Tibial nerve (tissue), 4 donors: ENCODE measurements around the gene PDSS2. TPM values are rescaled to one million over a fixed set of nuclear protein-coding genes. Genes with fewer than 3 reads are reported as not detected.

Experiments used
- DNase-seq, 2 donors: peaks; one replicate each; pipeline ENCODE4 v3.0.0-alpha.2; 2019; ENCODE audit warnings: low spot score in 2 of 2
- H3K27ac ChIP-seq, 4 donors: fragments of 200-600 bp; sonication (generic) in 3 of 4; one replicate each; pipeline ENCODE4 v1.5.1; 2017 to 2019; ENCODE audit warnings: mild to moderate bottlenecking in 1 of 4
- H3K27me3 ChIP-seq, 2 donors: fragments of 200-600 bp; sonication (generic) in 1 of 2; one replicate each; pipeline versions ENCODE4 v1.5.1 to v1.6.0; 2017 to 2019
- H3K36me3 ChIP-seq, 3 donors: fragments of 200-600 bp; sonication (generic); one replicate each; pipeline ENCODE4 v1.5.1; 2018 to 2019
- H3K4me1 ChIP-seq, 4 donors: fragments of 200-600 bp; sonication (generic) in 3 of 4; one replicate each; pipeline ENCODE4 v1.5.1; 2017 to 2019
- H3K4me3 ChIP-seq, 4 donors: fragments of 200-600 bp; sonication (generic) in 3 of 4; one replicate each; pipeline ENCODE4 v1.5.1; 2017 to 2019; ENCODE audit warnings: mild to moderate bottlenecking in 1 of 4, moderate library complexity in 1 of 4
- H3K9me3 ChIP-seq, 4 donors: fragments of 200-600 bp; sonication (generic) in 3 of 4; one replicate each; pipeline ENCODE4 v1.5.1; 2017 to 2019
- EP300 ChIP-seq, 2 donors: sonication (generic); formaldehyde crosslinking; IDR thresholded peaks; one replicate each; pipeline ENCODE4 v1.6.1; 2017; ENCODE audit warnings: antibody characterized with exemption in 2 of 2, mild to moderate bottlenecking in 1 of 2
- POLR2A ChIP-seq, 2 donors: fragments of 450-650 bp; IDR thresholded peaks; one replicate each; pipeline ENCODE4 v1.6.1; 2017; ENCODE audit warnings: antibody characterized with exemption in 2 of 2, mild to moderate bottlenecking in 2 of 2, moderate library complexity in 2 of 2
- WGBS, 2 donors: methylation state at CpG; one replicate each; pipeline ENCODE4 v1.1.5; 2018; 5-methylcytosine and 5-hydroxymethylcytosine counted together
- total RNA-seq, 4 donors: library from RNA; depleted of rRNA; stranded (reverse); fragments of >200 nt; gene quantifications; one replicate each; pipeline ENCODE4 v1.1.0, GENCODE V29; 2016
- TF ChIP-seq, protein P1 (sequence below), 5 experiments: fragments of 200-600 bp in 3 of 5; fragments of 450-650 bp in 2 of 5; sonication (generic) in 3 of 5; IDR thresholded peaks; one replicate each; pipeline ENCODE4 v1.5.1; 2016 to 2019; ENCODE audit warnings: antibody characterized with exemption in 5 of 5, mild to moderate bottlenecking in 3 of 5, moderate library complexity in 2 of 5

Gene PDSS2
- total RNA-seq, 4 donors from 2014 or later, result 8.2 to 9.4 (median 8.6) TPM

DNA sequence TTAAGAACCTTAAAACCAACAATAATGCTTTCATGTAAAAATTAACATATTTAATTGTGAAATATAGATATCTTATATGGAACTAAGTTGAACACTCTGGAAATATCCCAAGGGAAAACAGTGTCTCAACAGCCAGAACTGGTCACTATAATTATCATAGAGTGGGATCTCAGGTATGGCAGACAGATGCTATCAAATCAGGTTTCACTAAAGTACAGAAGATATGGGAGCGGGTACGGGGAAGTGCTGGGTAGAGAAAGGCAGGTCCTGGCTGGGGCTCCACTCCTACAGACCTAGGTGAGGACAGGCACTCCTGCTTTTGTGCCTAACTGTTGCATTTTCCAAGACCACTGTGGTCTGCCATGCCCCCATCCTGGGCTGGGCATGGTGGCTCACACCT lies 215.9 kb downstream of the PDSS2 start:
- Histone ChIP-seq H3K27ac (no peak overlapping the region), H3K9me3 (no peaks in the 10 kb centered on the region), H3K27me3 (no peaks in the 10 kb centered on the region), H3K4me1 (peaks cover 0 to 4% (median 0%) of the 10 kb centered on the region in 4 donors), H3K36me3 (peaks cover 0 to 3% (median 0%) of the 10 kb centered on the region in 3 donors), H3K4me3 (no peak overlapping the region)
- 96 to 98% methylated on average over 2 of the region's 2 CpGs for WGBS, 2 donors
- DNase-seq, result no peak
- TF ChIP-seq EP300 (IDR thresholded peaks at IDR 0.05), result no peak
- TF ChIP-seq POLR2A (IDR thresholded peaks at IDR 0.05), result no peak
- TF ChIP-seq, protein P1, sequence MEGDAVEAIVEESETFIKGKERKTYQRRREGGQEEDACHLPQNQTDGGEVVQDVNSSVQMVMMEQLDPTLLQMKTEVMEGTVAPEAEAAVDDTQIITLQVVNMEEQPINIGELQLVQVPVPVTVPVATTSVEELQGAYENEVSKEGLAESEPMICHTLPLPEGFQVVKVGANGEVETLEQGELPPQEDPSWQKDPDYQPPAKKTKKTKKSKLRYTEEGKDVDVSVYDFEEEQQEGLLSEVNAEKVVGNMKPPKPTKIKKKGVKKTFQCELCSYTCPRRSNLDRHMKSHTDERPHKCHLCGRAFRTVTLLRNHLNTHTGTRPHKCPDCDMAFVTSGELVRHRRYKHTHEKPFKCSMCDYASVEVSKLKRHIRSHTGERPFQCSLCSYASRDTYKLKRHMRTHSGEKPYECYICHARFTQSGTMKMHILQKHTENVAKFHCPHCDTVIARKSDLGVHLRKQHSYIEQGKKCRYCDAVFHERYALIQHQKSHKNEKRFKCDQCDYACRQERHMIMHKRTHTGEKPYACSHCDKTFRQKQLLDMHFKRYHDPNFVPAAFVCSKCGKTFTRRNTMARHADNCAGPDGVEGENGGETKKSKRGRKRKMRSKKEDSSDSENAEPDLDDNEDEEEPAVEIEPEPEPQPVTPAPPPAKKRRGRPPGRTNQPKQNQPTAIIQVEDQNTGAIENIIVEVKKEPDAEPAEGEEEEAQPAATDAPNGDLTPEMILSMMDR (IDR thresholded peaks at IDR 0.05), result no peak

DNA sequence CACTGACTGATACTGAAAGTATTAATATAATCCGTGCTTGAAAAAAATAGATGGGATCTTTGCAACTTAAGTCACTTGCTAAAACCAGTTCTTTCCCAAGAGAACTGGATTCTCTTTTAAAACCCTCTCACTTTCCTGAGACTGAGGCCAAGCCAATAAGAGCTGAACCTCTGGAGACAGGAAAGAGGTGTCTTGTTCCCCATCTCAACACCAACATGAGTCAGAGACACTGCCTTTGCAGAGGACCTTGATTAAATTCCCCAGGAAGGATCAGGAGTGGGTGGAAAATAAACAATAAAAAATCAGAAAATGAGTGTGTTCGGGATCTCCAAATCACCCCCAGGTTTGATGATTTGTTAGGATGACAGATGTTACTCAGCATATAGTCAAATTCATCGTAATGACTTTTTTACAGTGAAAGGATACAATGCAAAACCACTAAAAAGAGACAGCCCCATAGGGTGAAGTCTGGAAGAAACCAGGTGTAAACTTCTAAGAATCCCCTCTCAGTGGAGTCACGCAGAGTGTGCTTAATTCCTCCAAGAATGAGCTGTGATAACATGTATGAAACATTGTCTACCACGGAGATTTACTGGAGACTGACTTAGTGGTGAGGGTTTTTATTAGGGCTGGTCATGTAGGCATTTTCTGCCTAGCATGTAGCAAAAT lies 221.2 kb downstream of the PDSS2 start:
- H3K27me3 ChIP-seq, result no peaks in the 10 kb centered on the region
- peaks cover 0 to 22% (median 0%) of the 10 kb centered on the region in 3 donors for H3K36me3 ChIP-seq
- H3K27ac ChIP-seq, result no peak overlapping the region
- 77 to 86% methylated on average over 5 of the region's 5 CpGs for WGBS, 2 donors
- peaks cover 0 to 13% (median 0%) of the 10 kb centered on the region in 4 donors for H3K9me3 ChIP-seq
- H3K4me1 ChIP-seq, result peaks cover 0 to 5% (median 0%) of the 10 kb centered on the region in 4 donors
- no peak for DNase-seq
- H3K4me3 ChIP-seq, result no peak overlapping the region
- no peak for TF ChIP-seq POLR2A (IDR thresholded peaks at IDR 0.05)
- TF ChIP-seq, protein P1 (IDR thresholded peaks at IDR 0.05), result no peak
- no peak for TF ChIP-seq EP300 (IDR thresholded peaks at IDR 0.05)

DNA sequence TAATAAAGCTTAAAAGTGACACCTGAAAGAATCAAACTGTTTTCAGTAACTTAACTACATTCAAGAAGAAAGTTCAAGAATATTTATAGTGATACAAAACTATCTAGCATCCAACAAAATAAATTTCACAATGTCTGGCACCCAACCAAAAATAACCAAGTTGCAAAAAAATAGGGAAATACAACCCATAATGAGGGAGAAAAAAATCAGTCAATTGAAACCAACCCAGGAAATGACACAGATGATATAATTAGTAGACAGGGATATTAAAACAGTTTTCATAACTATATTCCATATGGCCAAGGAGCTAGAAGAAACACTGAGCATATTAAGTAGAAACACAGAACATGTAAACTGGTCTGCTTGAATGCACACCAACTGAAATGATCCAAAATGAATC lies 223.9 kb downstream of the PDSS2 start:
- H3K27me3 ChIP-seq, result no peaks in the 10 kb centered on the region
- DNase-seq, result peak in 1 of 2 donors; percentile 27
- TF ChIP-seq EP300 (IDR thresholded peaks at IDR 0.05), result no peak
- TF ChIP-seq POLR2A (IDR thresholded peaks at IDR 0.05), result no peak
- TF ChIP-seq, protein P1 (IDR thresholded peaks at IDR 0.05), result no peak
- H3K27ac ChIP-seq, result no peak overlapping the region
- no peak overlapping the region for H3K4me3 ChIP-seq
- H3K36me3 ChIP-seq, result peaks cover 0 to 22% (median 0%) of the 10 kb centered on the region in 3 donors
- peaks cover 0 to 5% (median 0%) of the 10 kb centered on the region in 4 donors for H3K4me1 ChIP-seq
- peaks cover 0 to 13% (median 0%) of the 10 kb centered on the region in 4 donors for H3K9me3 ChIP-seq

DNA sequence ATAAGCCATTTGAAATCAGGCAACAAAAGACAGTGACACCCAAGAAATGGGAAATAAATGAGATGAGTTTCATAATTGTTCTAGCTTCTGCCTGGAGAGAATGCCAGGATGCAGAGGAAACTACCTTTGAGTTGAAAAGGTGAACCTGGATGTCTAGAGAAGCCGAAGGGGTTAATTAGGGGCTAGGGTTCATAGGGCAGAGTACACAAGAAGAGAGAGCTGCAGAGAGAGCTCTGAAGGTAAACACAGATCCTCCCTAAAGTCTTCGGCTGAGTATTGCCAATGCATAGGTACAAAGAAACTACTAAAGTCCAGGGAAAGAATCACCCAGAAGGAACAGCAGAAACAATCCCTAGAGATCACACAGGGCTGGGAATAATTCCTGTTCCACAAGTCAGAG lies 224.4 kb downstream of the PDSS2 start:
- 71 to 78% methylated on average over 2 of the region's 2 CpGs for WGBS, 2 donors
- TF ChIP-seq EP300 (IDR thresholded peaks at IDR 0.05) (no peak), POLR2A (IDR thresholded peaks at IDR 0.05) (no peak)
- TF ChIP-seq, protein P1 (IDR thresholded peaks at IDR 0.05), result no peak

DNA sequence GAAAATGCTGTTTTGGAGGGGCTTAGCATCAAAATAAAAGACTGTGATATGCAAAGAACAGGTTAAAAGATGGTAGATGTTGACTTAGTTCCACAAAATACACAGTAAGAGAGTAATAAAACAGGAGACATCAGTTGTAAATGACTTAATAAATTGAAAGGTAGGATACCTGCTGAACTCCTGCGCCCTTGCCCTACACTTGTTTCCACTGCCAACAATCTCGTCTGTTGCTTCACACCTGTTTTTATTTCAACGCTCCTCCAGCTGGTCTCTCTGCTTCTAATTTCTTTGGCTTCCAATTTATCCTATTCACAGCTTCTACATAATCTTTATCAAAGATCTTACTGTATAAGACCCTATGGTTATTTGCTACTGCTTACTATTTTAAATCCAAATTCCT lies 228.1 kb downstream of the PDSS2 start:
- Histone ChIP-seq H3K9me3 (peaks cover 0 to 7% (median 0%) of the 10 kb centered on the region in 4 donors), H3K4me3 (no peak overlapping the region), H3K4me1 (peaks cover 0 to 5% (median 0%) of the 10 kb centered on the region in 4 donors), H3K27ac (no peak overlapping the region), H3K27me3 (no peaks in the 10 kb centered on the region), H3K36me3 (peaks cover 0 to 5% (median 0%) of the 10 kb centered on the region in 3 donors)
- 94 to 98% methylated on average over 3 of the region's 3 CpGs for WGBS, 2 donors
- no peak for DNase-seq
- TF ChIP-seq EP300 (IDR thresholded peaks at IDR 0.05), result no peak
- no peak for TF ChIP-seq POLR2A (IDR thresholded peaks at IDR 0.05)
- TF ChIP-seq, protein P1 (IDR thresholded peaks at IDR 0.05), result no peak

More for the DNA sequence above, 224.4 kb downstream of the PDSS2 start:
- Histone ChIP-seq H3K4me1 (peaks cover 0 to 5% (median 0%) of the 10 kb centered on the region in 4 donors), H3K36me3 (peaks cover 0 to 22% (median 0%) of the 10 kb centered on the region in 3 donors), H3K27me3 (no peaks in the 10 kb centered on the region), H3K4me3 (no peak overlapping the region), H3K9me3 (peaks cover 0 to 13% (median 0%) of the 10 kb centered on the region in 4 donors), H3K27ac (no peak overlapping the region)
- DNase-seq, result no peak
